MCF 10A (cell line): Measurements from ENCODE around the gene CARD11. TPM values are rescaled to one million over a fixed set of nuclear protein-coding genes. Genes with fewer than 3 reads are reported as not detected.

Source experiments
- BruUV-seq: library from RNA; stranded (reverse); fragments of 400-500 nt; replicated peaks from 2 replicates; lab custom pipeline; 2021; lab: Mats Ljungman, UMichigan
- CTCF ChIA-PET: fragments of 300-600 bp; sonication (Branson Sonifier 250); formaldehyde crosslinking; extraction: SDS; loops from one replicate; lab custom pipeline; 2021; ENCODE audit warnings: antibody characterized with exemption, inconsistent platforms; lab: Yijun Ruan, JAX
- POLR2A ChIA-PET: fragments of 300-600, 350-650 bp; sonication (Branson Sonifier 250); formaldehyde crosslinking; extraction: SDS; loops from one replicate; lab custom pipeline; 2020; ENCODE audit warnings: antibody characterized with exemption, inconsistent platforms; lab: Yijun Ruan, JAX
- DNase-seq: peaks from one replicate; pipeline ENCODE4 v3.0.0-alpha.2; 2018; ENCODE audit not compliant: unreplicated experiment
- H3K27ac Mint-ChIP-seq: one replicate; pipeline ENCODE4 v1.8.0; 2022; ENCODE audit warnings: mild to moderate bottlenecking, low read depth, mixed read lengths; ENCODE audit not compliant: unreplicated experiment
- H3K27me3 Mint-ChIP-seq: one replicate; pipeline ENCODE4 v1.8.0; 2022; ENCODE audit warnings: mixed read lengths; ENCODE audit not compliant: insufficient read depth, unreplicated experiment
- H3K36me3 Mint-ChIP-seq: one replicate; pipeline ENCODE4 v1.8.0; 2022; ENCODE audit warnings: mild to moderate bottlenecking, moderate library complexity, mixed read lengths; ENCODE audit not compliant: insufficient read depth, unreplicated experiment
- H3K4me1 Mint-ChIP-seq: one replicate; pipeline ENCODE4 v1.8.0; 2022; ENCODE audit warnings: mixed read lengths; ENCODE audit not compliant: insufficient read depth, unreplicated experiment
- H3K4me3 Mint-ChIP-seq: one replicate; pipeline ENCODE4 v1.8.0; 2022; ENCODE audit warnings: mild to moderate bottlenecking, moderate library complexity, mixed read lengths; ENCODE audit not compliant: unreplicated experiment
- H3K9me3 Mint-ChIP-seq: one replicate; pipeline ENCODE4 v1.8.0; 2022; ENCODE audit warnings: mixed read lengths; ENCODE audit not compliant: unreplicated experiment
- intact Hi-C: fragments of 100-400 bp; cut with micrococcal nuclease; formaldehyde crosslinking; loops from 2 replicates; pipeline ENCODE4 v1.14.1; 2022
- total RNA-seq: library from RNA; stranded (reverse); gene quantifications from 2 replicates; pipeline ENCODE4 v1.2.3, GENCODE V29; 2022
- TF ChIP-seq, protein P1 (sequence below): fragments of 200-600 bp; IDR thresholded peaks from one replicate; pipeline ENCODE4 v1.8.0; 2022; ENCODE audit warnings: antibody characterized with exemption, mild to moderate bottlenecking; ENCODE audit not compliant: unreplicated experiment

Gene CARD11
- total RNA-seq, 1 experiment from 2014 or later = not detected

DNA sequence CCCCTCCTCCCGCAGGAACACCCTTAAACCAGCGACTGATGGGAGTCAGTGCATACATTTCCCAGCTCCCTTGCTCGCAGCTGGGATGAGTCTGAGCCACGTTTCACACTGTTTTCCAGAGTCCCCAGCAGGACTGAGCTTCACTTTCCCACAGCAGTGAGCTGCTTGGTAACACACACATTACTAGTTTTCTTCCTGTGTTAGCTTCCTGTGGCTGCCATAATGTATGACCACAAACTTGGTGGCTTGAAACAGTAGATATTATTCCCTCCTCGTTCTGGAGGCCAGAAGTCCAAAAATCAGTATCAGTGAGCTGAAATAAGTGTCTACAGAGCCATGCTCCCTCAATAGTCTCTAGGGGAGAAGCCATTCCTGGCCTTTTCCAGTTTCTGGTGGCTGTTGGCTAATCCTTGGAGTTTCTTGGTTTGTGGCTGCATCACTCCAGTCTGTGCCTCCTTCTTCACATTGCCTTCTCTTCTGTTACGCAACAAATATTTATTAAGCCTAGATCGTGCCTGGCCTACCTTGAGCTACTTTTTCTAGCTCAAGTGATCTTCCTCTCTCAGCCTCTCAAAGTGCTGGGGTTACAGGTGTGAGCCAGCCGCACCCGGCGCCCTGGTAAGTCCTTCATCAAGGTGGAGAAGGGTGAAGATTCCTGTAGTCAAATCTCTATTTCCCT lies 26.2 kb upstream of the CARD11 start:
- no peaks in the 10 kb centered on the region for H3K36me3 Mint-ChIP-seq
- no TSS peak for BruUV-seq
- H3K27me3 Mint-ChIP-seq = peaks cover 17% of the 10 kb centered on the region
- TF ChIP-seq, protein P1, sequence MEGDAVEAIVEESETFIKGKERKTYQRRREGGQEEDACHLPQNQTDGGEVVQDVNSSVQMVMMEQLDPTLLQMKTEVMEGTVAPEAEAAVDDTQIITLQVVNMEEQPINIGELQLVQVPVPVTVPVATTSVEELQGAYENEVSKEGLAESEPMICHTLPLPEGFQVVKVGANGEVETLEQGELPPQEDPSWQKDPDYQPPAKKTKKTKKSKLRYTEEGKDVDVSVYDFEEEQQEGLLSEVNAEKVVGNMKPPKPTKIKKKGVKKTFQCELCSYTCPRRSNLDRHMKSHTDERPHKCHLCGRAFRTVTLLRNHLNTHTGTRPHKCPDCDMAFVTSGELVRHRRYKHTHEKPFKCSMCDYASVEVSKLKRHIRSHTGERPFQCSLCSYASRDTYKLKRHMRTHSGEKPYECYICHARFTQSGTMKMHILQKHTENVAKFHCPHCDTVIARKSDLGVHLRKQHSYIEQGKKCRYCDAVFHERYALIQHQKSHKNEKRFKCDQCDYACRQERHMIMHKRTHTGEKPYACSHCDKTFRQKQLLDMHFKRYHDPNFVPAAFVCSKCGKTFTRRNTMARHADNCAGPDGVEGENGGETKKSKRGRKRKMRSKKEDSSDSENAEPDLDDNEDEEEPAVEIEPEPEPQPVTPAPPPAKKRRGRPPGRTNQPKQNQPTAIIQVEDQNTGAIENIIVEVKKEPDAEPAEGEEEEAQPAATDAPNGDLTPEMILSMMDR = no peak
- intact Hi-C loops = no loop called here
- DNase-seq = no peak
- H3K4me1 Mint-ChIP-seq = no peaks in the 10 kb centered on the region
- no peak overlapping the region for H3K27ac Mint-ChIP-seq
- peaks cover 9% of the 10 kb centered on the region for H3K9me3 Mint-ChIP-seq
- ChIA-PET CTCF (no interaction called here), POLR2A (interaction anchor here (1.5 kb wide), 1 partner anchor 113 kb away, joined by 3 read pairs; no protein-coding TSS in a partner anchor)
- H3K4me3 Mint-ChIP-seq = no peak overlapping the region

GRCh38 chr7:3068530-3068929 lies 24.9 kb upstream of the CARD11 start:
- Mint-ChIP-seq H3K27me3 (peaks cover 21% of the 10 kb centered on the region), H3K36me3 (no peaks in the 10 kb centered on the region), H3K4me1 (peaks cover 2% of the 10 kb centered on the region), H3K27ac (no peak overlapping the region), H3K9me3 (peaks cover 9% of the 10 kb centered on the region), H3K4me3 (no peak overlapping the region)
- DNase-seq = no peak
- POLR2A ChIA-PET = interaction anchor here (1.5 kb wide), 1 partner anchor 112 kb away, joined by 3 read pairs; no protein-coding TSS in a partner anchor
- CTCF ChIA-PET = interaction anchor here (0.5 to 0.7 kb wide), 2 partner anchors 10 to 271 kb away, joined by 3 read pairs; no protein-coding TSS in a partner anchor
- intact Hi-C loops = no loop called here
- no TSS peak for BruUV-seq
- TF ChIP-seq, protein P1 = no peak

DNA sequence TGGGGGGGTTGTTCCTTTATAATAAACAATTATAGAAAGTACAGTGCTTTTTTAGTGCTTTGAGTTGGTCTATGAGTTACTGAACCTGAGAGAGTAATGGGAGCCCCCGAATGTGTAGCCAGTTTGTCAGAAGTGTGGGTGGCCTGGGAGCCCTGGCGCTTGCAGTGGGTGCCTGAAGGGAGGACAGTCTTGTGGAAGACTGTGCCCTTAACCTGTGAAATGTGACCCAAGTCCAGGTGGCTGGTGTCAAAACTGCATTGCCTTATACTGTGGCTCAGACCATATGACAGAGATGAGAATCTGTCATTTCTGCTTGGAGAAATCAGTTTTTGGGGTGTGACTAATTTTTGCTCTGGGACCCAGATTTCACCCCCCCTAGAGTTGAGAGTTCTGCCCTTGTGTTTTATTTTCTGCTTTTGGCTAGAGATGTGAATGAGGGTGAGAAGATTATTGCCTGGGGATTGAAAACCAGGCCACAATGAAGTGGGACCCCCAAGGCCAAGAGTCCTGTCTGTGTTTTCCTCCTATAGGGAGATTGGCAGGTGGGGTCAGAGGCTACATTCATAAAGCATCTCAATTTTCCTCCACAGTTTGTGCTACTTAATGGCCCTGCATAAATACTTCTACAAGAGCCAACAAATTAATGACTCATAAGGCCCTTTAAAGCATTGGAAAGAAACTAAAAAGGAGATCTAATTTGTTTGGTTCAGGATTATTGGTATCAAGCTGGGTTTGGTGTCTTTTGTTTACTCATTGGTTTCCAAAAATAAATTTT lies 24.1 kb upstream of the CARD11 start:
- Mint-ChIP-seq H3K4me1 (peaks cover 6% of the 10 kb centered on the region), H3K27me3 (peaks cover 28% of the 10 kb centered on the region)

GRCh38 chr7:3067193-3067592 lies 23.5 kb upstream of the CARD11 start:
- no peak for DNase-seq
- Mint-ChIP-seq H3K36me3 (no peaks in the 10 kb centered on the region), H3K4me1 (peaks cover 6% of the 10 kb centered on the region), H3K27ac (no peak overlapping the region), H3K9me3 (peaks cover 9% of the 10 kb centered on the region), H3K4me3 (no peak overlapping the region), H3K27me3 (peaks cover 34% of the 10 kb centered on the region)
- ChIA-PET CTCF (no interaction called here), POLR2A (no interaction called here)
- no TSS peak for BruUV-seq
- TF ChIP-seq, protein P1 = no peak
- intact Hi-C loops = no loop called here

More for the DNA sequence above, 24.1 kb upstream of the CARD11 start:
- ChIA-PET CTCF (no interaction called here), POLR2A (no interaction called here)
- Mint-ChIP-seq H3K9me3 (peaks cover 9% of the 10 kb centered on the region), H3K27ac (no peak overlapping the region), H3K36me3 (no peaks in the 10 kb centered on the region), H3K4me3 (no peak overlapping the region)
- DNase-seq = no peak
- TF ChIP-seq, protein P1 = no peak
- intact Hi-C loops = no loop called here
- no TSS peak for BruUV-seq
